ELR (cell line): Measurements from ENCODE around the gene PHACTR2.

Source experiments
- DNase-seq: peaks from one replicate; pipeline ENCODE4 v3.0.0-alpha.2; 2015; ENCODE audit warnings: low read depth

Gene PHACTR2

GRCh38 chr6:143742070-143742954 is 64.5 kb downstream of the PHACTR2 start:
- DNase-seq = peak; percentile 7

- no peak for DNase-seq
Measured at GRCh38 chr6:143742955-143743255, 65.1 kb downstream of the PHACTR2 start.

DNA sequence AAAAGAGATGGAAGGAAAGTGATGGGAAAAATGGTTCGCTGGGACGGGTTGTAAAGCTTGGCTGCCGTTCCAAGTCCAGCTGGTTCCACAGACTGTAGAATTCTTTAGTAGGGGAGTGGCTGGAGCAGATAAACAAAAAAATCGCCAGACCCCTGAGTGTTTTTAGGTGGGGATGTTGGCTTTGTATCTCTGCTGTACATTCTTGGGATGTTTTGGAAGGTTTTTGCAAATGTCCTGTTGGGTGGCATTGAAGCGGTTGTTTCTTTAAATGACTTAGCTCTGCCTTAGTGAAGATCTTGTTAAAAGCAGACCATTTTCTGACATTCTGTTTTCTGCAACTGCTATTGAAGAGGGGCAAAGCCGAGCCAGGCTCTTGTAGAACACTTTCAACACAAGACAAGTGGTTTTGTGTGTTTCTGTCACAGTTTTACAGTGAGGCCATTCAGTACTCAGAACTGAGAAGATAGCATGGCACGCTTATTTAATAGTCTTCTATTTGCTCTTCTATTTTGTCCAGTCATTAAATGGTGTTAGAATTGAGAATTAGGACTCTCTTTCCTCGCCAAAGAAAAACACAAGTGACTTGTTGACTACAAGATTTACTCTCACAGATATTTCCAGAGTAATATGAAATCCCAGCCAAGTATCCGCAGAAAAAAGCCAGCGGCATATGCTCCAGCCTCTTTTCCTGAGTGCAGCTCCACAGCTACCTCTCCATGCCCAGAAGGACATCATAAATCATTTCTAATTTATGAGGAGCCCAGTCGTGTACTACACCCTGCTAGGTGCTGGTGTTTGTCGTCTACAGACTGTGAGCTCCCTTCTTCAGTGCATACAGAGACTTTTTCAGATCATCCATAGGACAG is 65.8 kb downstream of the PHACTR2 start:
- no peak for DNase-seq

DNA sequence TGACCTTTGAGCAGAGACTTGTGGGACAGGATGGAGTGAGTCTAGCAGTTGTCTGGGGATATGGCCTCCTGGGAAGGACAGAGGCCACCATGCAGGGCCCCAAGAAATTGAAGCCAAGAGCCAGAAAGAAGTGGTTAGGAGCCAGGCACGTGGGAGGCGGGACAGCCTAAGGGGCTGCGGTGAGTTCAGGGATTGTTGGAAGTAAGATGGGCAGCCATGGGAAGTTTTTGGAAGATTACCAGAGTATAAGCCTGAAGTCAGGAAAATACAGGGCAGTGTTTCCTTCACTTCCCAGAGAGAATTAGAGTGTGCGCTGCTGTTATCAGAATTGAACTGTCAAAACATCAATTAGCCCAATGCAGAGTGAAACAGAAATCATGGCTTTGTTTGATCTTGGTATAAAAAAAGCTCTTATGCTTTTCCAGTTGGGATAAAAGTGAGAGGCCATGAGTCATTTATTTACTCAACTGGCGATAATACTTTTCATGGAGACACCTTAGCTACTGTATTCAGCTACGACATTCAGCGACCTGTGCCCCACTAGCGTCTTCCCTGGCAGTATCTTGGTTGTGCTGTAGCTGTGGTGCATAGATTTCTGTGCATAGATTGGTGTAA is 66.9 kb downstream of the PHACTR2 start:
- DNase-seq = no peak

- DNase-seq = no peak
Measured at GRCh38 chr6:143745166-143746133, 67.7 kb downstream of the PHACTR2 start.

GRCh38 chr6:143746202-143747119 is 68.7 kb downstream of the PHACTR2 start:
- DNase-seq = no peak

GRCh38 chr6:143747347-143747842 is 69.6 kb downstream of the PHACTR2 start:
- no peak for DNase-seq

GRCh38 chr6:143749891-143750290 is 72.1 kb downstream of the PHACTR2 start:
- DNase-seq = no peak

- DNase-seq = no peak
Measured at GRCh38 chr6:143750877-143751276, 73.1 kb downstream of the PHACTR2 start.

DNA sequence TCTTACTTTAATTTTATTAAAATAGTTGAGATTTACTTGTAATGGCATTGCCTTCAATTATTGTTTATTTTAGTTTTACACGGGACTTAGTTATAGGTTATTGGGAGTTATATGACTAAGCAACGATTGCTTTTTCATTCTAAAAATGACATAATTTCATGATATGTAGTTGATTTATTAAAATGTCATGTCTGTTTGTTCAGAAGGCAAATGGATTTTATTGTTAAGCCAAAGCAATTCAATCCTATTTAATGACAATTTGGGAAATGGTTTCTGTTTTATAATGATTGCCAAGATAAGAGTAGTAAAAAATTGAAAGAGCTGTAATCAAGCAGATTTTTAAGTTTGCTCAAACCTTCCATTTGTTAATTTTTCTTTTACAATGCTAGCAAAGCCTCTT is 74.7 kb downstream of the PHACTR2 start:
- DNase-seq = no peak

- no peak for DNase-seq
Measured at GRCh38 chr6:143753678-143754077, 75.9 kb downstream of the PHACTR2 start.

GRCh38 chr6:143754204-143754603 is 76.4 kb downstream of the PHACTR2 start:
- DNase-seq = no peak

DNA sequence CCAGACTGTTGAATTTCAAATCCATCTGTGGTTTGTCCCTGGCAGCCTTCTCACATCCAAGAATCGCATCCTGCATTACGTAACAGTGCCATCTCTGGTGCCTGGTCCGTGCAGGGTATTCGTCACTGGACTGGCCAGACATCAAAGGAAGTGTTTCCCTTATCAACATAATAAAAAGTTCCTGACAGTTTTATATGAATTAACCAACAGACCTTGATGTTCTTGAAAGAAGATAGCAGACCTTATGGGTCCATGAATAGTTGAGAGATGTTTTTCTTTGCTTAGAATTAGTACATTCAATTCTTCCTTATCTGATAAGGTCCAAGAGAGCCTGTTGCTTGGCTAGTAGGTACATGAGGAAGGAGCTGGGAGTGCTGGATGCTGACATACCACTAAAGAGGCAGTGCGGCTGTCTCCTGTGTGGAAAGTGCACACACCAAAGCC is 77.6 kb downstream of the PHACTR2 start:
- no peak for DNase-seq

DNA sequence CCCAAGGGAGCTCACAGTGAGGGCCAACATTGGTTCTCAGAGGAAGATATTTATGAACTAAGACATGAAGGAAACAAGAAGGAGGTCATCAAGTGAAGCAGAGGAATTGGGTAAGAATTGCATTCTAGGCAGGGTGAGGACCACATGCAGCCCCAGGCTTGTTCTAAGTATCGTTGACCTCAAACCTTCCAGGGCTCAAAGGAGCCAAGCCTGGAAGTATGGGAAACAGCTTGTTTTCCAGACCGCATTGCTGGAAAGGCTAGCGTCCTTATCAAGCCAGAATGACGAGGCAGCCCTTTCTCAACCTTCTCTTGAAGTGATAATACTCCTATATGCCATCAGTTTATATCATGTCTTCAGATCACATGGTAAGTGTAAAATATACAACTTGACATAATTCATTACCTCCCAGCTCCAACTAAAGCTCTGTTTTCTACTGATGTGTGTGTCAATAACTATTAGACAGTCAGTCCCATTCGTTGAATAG is 79.6 kb downstream of the PHACTR2 start:
- DNase-seq = no peak

DNA sequence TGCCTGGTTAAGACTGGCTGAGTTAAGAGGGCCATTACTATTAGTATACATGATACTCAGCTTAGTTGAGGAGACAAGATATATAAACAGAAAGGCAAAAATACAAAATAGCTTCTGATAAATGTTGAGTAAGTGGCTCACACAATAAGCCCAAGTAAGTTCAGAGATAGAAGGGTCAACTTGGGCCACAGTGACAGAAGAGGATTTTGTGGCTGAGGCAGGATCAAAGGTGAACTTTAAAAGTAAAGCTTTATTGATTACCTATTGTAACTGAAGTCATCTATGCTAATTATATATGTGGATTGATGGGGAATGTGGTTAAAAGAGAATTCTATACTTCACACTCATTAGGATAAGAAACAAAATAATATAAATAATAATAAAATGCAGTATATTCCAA is 80.8 kb downstream of the PHACTR2 start:
- no peak for DNase-seq

DNA sequence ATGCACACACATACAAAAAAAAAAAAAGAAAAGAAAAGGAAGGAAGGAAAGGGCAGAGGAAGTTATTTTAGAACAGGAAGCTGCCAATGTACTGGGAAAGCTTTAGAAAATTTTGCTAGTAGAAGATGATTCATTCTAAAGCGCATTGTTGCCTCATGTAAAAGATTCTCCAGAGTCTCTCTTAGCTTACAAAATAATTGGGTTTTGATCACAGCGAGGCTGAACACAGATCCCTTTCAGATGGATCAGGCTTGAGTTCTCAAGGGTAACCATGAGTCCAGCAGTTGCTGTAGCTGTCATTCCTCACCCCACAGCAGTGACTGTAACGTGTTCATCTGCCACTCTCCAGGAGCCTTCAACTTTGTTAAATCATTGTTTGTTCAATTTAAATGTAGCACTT is 81.9 kb downstream of the PHACTR2 start:
- peak; percentile 4 for DNase-seq

DNA sequence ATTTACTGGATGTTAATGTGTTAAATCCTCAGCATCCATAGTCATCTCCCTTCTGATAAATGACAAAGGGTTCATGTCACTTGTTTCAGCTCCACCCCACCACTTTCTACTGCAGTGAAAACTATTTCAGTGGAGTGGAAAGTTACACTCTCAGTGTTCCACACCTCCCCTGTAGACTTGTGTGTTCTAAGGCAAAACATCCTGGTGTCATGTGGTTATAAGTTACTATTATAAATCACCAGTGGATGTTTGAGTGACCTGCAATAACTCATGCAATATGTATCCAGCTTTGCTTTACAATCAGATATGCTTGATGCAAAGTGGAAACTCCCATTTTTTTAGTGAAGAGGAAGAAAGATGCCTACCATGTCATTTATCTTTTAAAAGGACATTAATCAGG is 83.3 kb downstream of the PHACTR2 start:
- DNase-seq = no peak

DNA sequence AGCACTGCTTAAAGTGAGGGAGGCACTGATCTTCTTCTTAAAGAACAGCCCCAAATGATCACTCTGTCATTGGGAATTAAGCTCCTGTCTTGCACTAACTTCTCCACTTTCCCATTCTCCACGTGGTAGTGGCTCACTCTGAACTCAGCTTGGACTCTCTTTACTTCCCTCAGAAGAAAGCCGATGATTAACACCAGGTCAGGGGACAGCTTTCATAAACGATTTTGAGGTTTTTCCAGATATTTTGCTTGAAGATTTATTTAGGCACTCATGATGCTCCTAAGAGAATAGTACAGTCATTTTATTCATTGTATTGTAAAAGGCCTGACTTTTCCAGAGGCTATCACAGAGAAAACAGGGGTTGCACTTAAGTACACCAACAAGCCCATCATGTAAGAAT is 84.4 kb downstream of the PHACTR2 start:
- DNase-seq = no peak

DNA sequence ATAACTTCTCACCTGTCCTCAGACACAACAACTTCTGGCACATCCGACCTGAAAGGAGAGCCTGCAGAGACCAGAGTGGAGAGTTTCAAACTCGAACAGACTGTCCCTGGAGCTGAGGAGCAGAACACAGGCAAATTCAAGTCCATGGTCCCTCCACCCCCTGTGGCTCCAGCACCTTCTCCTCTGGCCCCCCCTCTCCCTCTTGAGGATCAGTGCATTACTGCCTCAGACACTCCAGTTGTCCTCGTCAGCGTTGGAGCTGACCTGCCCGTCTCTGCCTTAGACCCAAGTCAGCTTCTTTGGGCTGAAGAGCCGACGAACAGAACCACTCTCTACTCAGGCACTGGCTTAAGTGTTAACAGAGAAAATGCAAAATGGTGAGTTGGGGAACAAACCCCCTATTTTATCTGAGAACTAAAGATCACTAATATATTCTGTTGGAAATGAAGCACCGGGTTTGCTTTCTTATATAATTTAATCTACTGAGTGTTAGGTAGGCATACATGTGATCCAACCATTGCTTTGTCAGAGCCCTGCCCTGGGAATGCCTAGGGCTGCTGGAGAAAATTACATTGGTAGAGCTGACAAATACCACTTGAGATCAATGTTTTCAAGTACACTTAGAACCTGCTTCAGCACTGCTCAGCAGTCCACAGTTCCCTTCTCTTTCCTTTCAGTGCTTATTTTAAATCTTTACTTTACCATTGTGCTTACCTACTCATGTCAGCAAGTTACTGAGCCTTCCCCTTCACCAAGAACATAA is 87.8 kb downstream of the PHACTR2 start:
- DNase-seq = no peak
